Right lobe of liver (tissue), 6 donors: ENCODE data around the gene BSPRY. TPM values are rescaled to one million over a fixed set of nuclear protein-coding genes. Genes with fewer than 3 reads are reported as not detected.

Experiments used
- ATAC-seq, 4 donors: fragments of 200-7000 bp; cut with Tn5 transposase; one replicate each; pipeline ENCODE4 v1.9.1; 2020; ENCODE audit warnings: mild to moderate bottlenecking in 4 of 4, moderate library complexity in 4 of 4
- DNase-seq, 3 donors: peaks; one replicate each; pipeline ENCODE4 v3.0.0-alpha.2; 2020
- H3K27ac ChIP-seq, 3 donors: fragments of 200-600 bp; one replicate each; pipeline ENCODE4 v1.8.0; 2022
- H3K27me3 ChIP-seq, 2 donors: fragments of 200-600 bp; one replicate each; pipeline ENCODE4 v1.8.0; 2022
- H3K36me3 ChIP-seq, 4 donors: fragments of 200-600 bp; sonication (generic) in 1 of 4; one replicate each; pipeline versions ENCODE4 v1.5.1 to v1.8.0; 2017 to 2022; ENCODE audit warnings: control low read depth in 1 of 4
- H3K4me1 ChIP-seq, 4 donors: fragments of 200-600 bp; sonication (generic) in 1 of 4; one replicate each; pipeline versions ENCODE4 v1.5.1 to v1.8.0; 2017 to 2022; ENCODE audit warnings: control low read depth in 1 of 4
- H3K4me3 ChIP-seq, 3 donors: fragments of 200-600 bp; one replicate each; pipeline ENCODE4 v1.8.0; 2022
- H3K9me3 ChIP-seq, 4 donors: fragments of 200-600 bp; sonication (generic) in 1 of 4; one replicate each; pipeline versions ENCODE4 v1.5.1 to v1.8.0; 2017 to 2022; ENCODE audit warnings: control low read depth in 1 of 4
- POLR2A ChIP-seq: fragments of 450-650 bp; IDR thresholded peaks from one replicate; pipeline ENCODE4 v1.6.1; 2017; ENCODE audit warnings: antibody characterized with exemption, mild to moderate bottlenecking
- WGBS: methylation state at CpG from one replicate; pipeline ENCODE4 v1.1.6; 2018; ENCODE audit warnings: low coverage, low lambda C conversion rate; ENCODE audit not compliant: insufficient coverage; ENCODE audit errors: missing lambda C conversion rate; 5-methylcytosine and 5-hydroxymethylcytosine counted together
- intact Hi-C, 2 donors: fragments of 100-400 bp; cut with DNase I; formaldehyde crosslinking; loops; one replicate each; pipeline versions ENCODE4 v1.11.2 to v1.14.1; 2022
- total RNA-seq, 6 experiments: library from RNA; depleted of rRNA in 2 of 6; stranded (reverse); fragments of >200 nt in 2 of 6; fragmentation: NEBNext Ultra II Directional in 3 of 6; extraction: Animal tissue kit (Norgen Biotek cat#: 25700) in 3 of 6; gene quantifications; one replicate each; pipeline versions ENCODE4 v1.1.0 to v1.2.4, GENCODE V29; 2016 to 2023
- TF ChIP-seq, protein P1 (sequence below), 4 donors: fragments of 200-600 bp in 3 of 4; fragments of 450-650 bp in 1 of 4; IDR thresholded peaks; one replicate each; pipeline versions ENCODE4 v1.5.1 to v1.8.0; 2016 to 2022; ENCODE audit warnings: antibody characterized with exemption in 4 of 4, mild to moderate bottlenecking in 2 of 4
- donor health status: DM: no; HTN: yes; CAD: no.
- donor health status: DM: no; HTN: no; CAD: no.
- donor health status: DM: no; HTN: no; CAD: no.
- donor health status: DM: no; HTN: yes; CAD: no.
- donor health status: DM: no; HTN: yes; CAD: no.

Gene BSPRY
- total RNA-seq, 6 experiments from 2014 or later: 0.24 to 1.4 (median 0.78) TPM

DNA sequence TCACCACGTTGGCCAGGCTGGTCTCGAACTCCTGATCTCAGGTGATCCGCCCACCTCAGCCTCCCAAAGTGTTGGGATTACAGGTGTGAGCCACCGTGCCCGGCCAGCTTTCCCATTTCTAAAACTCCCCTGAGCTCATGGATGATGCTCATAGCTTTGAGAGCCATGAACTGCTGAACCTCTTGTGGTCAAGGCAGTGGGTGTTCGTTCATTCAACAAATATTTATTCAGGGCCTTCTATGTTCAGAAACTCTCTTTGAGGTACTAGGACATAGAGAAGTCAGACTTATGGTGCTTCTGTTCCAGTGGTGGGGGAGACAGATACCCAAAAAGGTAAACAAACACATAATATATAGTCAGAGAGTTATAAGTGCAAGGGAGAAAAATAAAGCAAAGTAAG is 2.7 kb downstream of the BSPRY start:
- 78% methylated on average over 6 of the region's 6 CpGs for WGBS
- Histone ChIP-seq H3K4me3 (no peak overlapping the region), H3K9me3 (no peaks in the 10 kb centered on the region), H3K27me3 (no peaks in the 10 kb centered on the region), H3K36me3 (no peaks in the 10 kb centered on the region), H3K27ac (no peak overlapping the region), H3K4me1 (peaks cover 0 to 5% (median 0%) of the 10 kb centered on the region in 4 donors)
- intact Hi-C loops: no loop called here
- DNase-seq (no peak), ATAC-seq (no peak)
- TF ChIP-seq, protein P1, sequence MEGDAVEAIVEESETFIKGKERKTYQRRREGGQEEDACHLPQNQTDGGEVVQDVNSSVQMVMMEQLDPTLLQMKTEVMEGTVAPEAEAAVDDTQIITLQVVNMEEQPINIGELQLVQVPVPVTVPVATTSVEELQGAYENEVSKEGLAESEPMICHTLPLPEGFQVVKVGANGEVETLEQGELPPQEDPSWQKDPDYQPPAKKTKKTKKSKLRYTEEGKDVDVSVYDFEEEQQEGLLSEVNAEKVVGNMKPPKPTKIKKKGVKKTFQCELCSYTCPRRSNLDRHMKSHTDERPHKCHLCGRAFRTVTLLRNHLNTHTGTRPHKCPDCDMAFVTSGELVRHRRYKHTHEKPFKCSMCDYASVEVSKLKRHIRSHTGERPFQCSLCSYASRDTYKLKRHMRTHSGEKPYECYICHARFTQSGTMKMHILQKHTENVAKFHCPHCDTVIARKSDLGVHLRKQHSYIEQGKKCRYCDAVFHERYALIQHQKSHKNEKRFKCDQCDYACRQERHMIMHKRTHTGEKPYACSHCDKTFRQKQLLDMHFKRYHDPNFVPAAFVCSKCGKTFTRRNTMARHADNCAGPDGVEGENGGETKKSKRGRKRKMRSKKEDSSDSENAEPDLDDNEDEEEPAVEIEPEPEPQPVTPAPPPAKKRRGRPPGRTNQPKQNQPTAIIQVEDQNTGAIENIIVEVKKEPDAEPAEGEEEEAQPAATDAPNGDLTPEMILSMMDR (IDR thresholded peaks at IDR 0.05): no peak

DNA sequence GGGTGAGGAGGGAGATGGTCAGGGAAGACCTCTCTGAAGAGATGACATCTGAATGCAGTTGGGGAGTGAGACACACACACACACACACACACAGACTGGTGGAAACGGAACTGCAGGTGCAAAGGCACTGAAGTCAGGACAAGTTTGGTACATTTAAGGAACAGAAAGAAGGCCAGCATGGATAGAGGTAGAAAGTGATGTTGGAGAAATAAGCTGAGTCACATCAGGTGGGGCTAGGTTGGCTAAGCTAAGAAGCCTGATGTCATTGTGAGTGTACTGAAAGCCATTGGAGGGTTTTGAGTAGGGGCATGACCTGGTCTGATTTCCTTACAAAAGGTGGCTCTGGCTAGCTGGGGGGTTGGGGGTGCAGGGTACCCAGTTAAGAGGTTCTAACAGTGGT is 3.1 kb downstream of the BSPRY start:
- no peaks in the 10 kb centered on the region for H3K9me3 ChIP-seq
- no peak overlapping the region for H3K4me3 ChIP-seq
- DNase-seq (no peak), ATAC-seq (no peak)
- no peak overlapping the region for H3K27ac ChIP-seq
- intact Hi-C loops: no loop called here
- TF ChIP-seq POLR2A: no peak
- TF ChIP-seq, protein P1 (IDR thresholded peaks at IDR 0.05): no peak
- H3K27me3 ChIP-seq: no peaks in the 10 kb centered on the region
- H3K36me3 ChIP-seq: no peaks in the 10 kb centered on the region
- 60% methylated on average over 1 of the region's 1 CpG for WGBS
- peaks cover 0 to 5% (median 0%) of the 10 kb centered on the region in 4 donors for H3K4me1 ChIP-seq

DNA sequence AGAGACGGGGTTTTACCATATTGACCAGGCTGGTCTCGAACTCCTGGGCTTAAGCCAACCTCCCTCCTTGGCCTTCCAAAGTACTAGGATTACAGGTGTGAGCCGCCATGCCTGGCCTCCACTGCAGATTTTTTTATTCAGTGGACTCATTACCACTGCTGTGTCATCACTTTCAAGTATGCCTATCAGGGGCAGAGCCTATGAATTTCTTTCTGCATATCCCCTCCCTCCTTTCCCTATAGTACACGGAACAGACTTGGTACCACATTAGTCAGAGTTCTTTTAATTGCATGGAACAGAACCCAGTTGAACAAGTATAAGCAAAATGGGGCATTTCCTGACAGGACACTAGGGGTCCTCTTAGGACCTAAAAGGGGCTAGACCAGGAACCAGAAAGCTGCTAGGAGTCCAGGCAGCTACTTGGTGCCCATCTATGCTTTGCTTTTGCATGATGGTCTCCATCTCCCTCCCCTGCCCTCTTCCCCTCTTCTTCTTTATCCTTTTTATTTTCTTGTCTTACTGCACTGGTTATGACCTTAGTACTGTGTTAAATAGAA is 5.8 kb downstream of the BSPRY start:
- TF ChIP-seq, protein P1 (IDR thresholded peaks at IDR 0.05): peak; percentile 10 to 39 (median 34)
- no peak for TF ChIP-seq POLR2A
- Histone ChIP-seq H3K4me3 (no peak overlapping the region), H3K27me3 (no peaks in the 10 kb centered on the region), H3K27ac (no peak overlapping the region), H3K9me3 (no peaks in the 10 kb centered on the region), H3K4me1 (peaks cover 0 to 5% (median 0%) of the 10 kb centered on the region in 4 donors), H3K36me3 (no peaks in the 10 kb centered on the region)
- intact Hi-C loops: no loop called here
- no peak for DNase-seq
- ATAC-seq: peak; percentile 59 to 87 (median 72)
- WGBS: 83% methylated on average over 4 of the region's 4 CpGs

DNA sequence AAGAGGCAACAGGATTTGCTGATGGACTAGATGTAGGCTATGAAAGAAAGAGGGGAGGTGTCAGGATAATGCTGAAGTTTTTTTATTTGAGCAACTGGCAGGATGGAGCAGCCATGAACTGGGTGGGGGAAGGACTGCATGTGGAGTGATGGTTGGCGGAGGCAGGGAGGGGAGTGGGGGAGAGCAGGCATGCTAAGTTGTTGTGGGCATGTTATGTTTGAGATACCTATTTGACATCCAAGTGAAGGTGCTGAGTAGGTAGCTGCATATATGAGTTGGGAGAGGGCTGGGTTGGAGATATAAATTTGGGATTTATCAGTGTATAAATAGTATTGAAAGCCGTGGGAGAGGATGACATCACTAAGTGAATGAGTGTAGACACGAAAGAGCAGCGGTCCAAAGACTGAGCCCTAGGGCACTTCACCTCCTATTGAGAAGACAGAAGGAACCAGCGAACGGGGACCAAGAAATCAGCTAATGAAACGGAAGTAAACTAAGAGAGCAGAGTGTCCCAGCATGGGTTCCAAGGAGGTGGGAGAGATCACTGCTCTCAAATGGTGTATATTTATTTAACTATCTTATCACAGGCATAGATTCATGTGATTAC is 7.4 kb downstream of the BSPRY start:
- H3K4me3 ChIP-seq: no peak overlapping the region
- intact Hi-C loops: no loop called here
- no peak overlapping the region for H3K27ac ChIP-seq
- TF ChIP-seq, protein P1 (IDR thresholded peaks at IDR 0.05): no peak
- TF ChIP-seq POLR2A: no peak
- no peaks in the 10 kb centered on the region for H3K36me3 ChIP-seq
- no peaks in the 10 kb centered on the region for H3K9me3 ChIP-seq
- no peaks in the 10 kb centered on the region for H3K27me3 ChIP-seq
- DNase-seq: no peak
- ATAC-seq: no peak
- 82% methylated on average over 6 of the region's 7 CpGs for WGBS
- peaks cover 0 to 5% (median 0%) of the 10 kb centered on the region in 4 donors for H3K4me1 ChIP-seq
